Stimulated activated naive CD8-positive, alpha-beta T cell treated with anti-CD3 and anti-CD28 coated beads, Interleukin-15, Interleukin-2, amounts not matched to agents 100 U/mL and 50 U/mL, for 24 hours (primary cell): ENCODE data around the gene TSPAN33.
"Not testable (repeated sequence)": the region's sequence is repeated elsewhere in the genome, so short reads cannot be mapped to it uniquely, and the experiment has no call there.

Experiments
- ATAC-seq: fragments of 150-1000 bp; cut with Tn5 transposase; one replicate; pipeline ENCODE4 v1.10.0; 2021
- DNase-seq: peaks from one replicate; pipeline ENCODE4 v3.0.0; 2021

Gene TSPAN33

DNA sequence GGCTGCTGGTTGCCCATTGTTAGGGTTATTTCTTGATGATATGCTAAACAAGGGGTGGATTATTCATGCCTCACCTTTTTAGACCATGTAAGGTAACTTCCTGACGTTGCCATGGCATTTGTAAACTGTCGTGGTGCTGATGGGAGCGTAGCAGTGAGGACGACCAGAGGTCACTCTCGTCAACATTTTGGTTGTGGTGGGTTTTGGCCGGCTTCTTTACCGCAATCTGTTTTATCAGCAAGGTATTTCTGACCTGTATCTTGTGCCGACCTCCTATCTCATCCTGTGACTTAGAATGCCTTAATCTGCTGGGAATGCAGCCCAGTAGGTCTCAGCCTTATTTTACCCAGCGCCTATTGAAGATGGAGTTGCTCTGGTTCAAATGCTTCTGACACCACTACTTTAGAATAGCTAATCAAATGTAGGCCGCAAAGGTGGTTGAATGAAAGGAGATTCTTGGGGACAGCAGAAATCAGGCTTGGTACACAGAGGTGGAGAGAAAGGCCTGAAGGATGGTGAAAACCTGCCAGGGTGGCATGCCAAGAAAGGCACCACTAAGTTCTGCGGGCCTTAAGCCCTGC is 26.0 kb downstream of the TSPAN33 start:
- ATAC-seq (no peak), DNase-seq (no peak)

DNA sequence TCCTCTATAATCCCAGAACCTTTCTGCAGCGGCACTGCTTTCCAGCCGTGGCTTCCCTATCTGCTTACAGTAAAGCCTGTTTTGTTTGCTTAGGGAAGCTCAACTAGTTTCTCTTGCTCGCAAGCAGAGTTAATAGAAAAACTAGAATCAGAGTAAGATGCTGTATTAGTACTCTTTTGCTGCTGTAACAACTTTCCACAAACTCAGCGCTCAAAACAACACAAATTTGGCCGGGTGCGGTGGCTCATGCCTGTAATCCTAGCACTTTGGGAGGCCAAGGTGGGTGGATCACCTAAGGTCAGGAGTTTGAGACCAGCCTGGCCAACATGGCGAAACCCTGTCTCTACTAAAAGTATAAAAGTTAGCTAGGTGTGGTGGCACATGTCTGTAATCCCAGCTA is 29.4 kb downstream of the TSPAN33 start:
- DNase-seq, ATAC-seq: not testable (repeated sequence)

DNA sequence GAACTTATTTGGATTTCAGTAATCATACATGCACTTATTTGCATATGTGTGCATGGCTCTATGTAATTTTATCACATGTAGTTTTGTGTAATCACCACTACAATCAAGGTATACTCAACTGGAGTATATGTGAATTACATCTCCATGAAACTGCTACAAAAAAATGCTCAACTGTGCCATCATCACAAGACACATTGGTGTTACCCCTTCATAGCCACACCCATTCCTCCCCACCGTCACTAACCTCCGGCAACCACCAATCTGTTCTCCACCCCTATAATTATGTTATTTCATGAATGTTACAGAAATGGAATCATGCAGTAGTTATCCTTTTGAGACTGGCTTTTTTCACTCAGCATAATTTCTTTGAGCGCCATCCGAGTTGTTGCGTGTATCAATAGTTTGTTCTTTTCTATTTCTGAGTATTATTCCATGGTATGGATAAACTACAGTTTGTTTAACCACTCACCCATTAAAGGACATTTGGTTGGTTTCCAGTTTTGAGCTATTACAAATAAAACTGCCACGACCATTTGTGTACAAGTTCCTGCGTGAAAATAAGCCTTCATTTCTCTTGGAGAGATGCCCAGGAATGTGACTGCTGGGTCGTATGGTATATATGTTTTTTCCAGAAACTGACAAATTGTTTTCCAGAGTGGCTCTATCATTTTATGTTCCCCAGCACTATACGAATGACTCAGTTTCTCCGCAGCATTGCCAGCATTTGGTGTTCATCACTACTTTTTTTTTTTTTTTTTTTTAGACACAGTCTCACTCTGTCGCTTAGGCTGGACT is 32.6 kb downstream of the TSPAN33 start:
- no peak for ATAC-seq
- no peak for DNase-seq

DNA sequence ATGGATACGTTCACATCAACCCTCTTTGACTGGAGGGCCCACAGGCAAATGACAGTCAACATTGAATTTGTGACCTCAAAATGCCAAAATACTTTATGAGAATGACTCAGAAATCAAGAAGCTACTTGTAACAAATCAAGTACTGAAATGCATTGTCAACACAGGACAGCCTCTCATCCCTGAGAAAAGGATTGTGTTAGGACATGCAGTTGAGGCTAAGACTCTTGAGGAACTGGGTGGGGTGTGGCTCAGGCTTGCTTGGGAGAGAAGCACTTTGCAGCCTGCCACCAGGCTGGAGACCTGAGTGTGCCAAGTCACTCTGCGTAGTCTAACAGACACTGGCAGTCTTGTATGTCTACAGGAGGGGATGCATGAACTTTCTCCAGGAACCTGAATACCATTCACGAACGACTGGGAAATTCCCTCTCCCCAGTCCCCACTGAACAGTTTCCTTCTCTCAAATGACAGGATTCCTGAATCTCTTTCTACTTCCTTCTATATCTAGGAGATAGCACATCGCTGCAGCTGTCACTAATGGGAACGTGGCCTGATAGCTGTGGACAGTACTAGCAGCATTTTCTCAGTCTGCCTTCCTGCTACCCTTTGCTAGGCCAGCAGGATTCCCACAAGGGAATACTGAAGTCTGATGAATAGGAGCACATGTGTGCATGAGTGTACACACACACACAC is 40.6 kb downstream of the TSPAN33 start:
- no peak for ATAC-seq

DNA sequence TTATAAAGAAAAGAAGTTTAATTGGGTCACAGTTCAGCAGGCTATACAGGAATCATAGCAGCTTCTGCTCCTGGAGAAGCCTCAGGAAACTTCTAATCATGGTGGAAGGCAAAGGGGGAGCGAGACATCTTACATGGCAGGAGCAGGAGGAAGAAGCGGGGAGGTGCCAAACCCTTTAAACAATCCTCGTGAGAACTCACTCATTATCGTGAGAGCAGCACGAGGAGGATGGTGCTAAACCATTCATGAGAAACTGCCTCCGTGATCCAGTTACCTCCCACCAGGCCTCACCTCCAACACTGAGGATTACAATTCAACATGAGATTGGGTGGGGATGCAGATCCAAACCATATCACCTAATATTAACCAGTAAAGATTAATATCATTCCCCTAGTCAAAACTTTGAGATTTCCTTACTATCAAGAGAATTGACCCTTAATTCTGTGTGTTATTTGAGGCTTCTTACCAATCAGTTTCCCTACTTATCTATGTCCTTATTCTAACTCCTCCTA is 42.3 kb downstream of the TSPAN33 start:
- DNase-seq (no peak), ATAC-seq (no peak)

More for the DNA sequence above, 40.6 kb downstream of the TSPAN33 start:
- DNase-seq: no peak

DNA sequence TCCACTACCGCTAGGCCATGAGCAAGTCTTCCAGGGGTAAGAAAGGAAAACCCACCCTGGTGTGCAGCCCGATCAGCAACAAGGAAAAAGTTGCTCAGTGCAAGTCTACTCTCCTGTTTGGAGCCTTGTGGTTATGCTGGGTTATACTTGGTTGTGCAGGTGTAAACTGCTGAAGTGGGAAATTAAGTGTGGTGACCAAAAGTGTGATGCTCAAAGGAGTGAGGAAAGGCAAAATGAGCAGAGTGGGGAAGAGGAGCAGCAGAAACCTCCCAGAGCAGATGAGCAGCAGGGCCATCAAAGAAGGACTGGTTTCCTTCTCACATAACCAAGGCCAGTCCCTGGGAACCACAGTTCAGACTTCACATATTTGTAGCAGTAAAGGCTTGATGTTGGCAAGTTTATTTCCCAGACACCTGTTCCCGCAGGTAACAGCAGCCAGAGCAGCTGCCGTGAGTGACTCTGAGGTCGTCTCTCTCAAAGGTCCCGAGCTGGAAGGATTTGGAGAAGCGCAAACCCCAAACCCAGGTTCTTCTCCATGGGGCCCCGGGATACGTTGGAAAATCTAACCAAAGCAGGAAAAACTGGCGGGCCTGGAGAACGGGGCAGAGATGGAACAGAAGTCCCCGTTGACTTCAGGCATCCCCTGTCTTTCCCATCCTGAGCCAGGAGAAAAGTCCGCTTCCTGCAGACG is 43.3 kb downstream of the TSPAN33 start:
- DNase-seq (no peak), ATAC-seq (no peak)

DNA sequence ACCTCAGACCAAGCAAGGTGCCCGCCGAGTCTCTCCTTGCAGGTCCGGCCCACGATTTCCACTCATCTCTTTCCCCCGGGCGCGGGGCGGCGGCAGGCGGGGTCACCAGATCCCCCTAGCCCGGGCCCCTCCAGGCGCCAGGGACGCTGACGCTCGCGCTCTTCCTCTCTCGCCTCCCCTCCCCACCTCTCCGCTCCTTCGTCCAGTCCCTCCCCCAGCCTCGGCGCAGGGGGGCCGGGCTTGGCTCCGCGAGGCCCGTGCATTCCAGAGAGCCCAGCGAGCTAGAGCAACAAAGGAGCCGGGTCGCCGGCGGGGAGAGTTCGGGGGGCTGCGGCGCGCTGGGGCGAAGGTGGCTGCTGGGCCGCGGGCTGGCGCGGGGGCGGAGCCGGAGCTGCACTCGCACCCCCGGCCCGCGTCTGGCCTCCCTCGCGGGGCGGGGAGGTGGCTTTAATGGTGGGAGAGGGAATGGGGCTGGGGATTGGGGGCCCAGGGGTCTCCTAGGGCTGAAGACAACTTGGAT is 43.9 kb downstream of the TSPAN33 start, which contains the start of gene SMO:
TSS of gene SMO (plus strand) at position 262 of the 520 bp plus-strand sequence. CDS start 519 bp downstream, outside the sequence.
- peak; percentile 51 for ATAC-seq

DNA sequence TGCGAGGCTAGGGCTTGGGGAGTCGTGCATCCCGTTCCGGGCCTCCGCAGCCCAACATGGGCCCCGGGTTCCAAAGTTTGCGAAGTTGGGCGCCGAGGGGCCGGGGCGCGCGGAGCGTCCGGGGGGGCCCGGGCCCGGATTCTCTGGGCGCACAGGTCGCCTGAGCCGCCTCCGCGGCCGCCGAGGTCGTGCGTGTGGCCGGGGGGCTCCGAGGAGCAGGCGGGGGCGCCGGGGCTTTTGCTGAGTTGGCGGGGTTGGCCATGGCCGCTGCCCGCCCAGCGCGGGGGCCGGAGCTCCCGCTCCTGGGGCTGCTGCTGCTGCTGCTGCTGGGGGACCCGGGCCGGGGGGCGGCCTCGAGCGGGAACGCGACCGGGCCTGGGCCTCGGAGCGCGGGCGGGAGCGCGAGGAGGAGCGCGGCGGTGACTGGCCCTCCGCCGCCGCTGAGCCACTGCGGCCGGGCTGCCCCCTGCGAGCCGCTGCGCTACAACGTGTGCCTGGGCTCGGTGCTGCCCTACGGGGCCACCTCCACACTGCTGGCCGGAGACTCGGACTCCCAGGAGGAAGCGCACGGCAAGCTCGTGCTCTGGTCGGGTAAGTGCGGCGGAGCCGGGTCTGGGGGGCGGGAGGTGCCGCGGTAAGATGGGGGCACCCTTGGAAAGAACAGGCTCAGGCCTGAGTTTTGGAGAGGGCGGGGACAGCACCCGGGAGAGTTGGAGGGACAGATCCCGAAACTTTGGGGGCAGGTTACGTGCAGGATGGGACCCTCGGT is 44.6 kb downstream of the TSPAN33 start:
- DNase-seq: no peak
- peak; percentile 42 for ATAC-seq

More for the DNA sequence above, 43.9 kb downstream of the TSPAN33 start, which contains the start of gene SMO:
- DNase-seq: peak; percentile 28

DNA sequence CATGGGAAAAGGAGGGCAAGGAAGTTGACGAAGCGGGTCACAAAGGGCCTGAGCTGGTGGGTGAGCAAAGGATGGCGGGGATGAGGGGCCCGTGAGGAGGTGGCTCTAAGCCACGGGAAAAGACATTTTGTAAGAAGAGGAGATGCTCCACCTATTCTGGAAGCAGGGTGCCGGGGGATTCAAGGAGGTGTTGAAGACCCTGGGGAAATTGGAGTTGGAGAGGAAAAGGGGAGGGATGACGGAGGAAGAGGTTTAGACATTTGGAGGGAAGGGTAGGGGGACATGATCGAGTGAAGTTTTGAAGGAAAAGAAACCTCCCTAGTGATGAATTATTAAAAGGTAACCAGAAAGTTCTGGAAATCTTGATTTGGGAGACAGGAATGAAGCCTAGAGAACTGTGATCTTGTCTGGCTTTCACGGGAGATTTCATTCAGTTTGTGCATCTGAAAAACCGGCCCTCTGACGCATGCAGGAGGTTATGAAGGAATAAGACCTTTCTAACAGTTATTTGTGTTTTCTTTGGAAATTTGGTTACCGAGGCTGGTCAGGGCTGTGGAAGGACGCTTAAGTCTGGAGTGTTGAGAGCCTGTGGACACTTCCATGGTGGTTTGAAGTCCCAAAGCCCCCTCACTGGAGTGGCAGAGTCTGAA is 45.3 kb downstream of the TSPAN33 start:
- ATAC-seq (no peak), DNase-seq (no peak)

DNA sequence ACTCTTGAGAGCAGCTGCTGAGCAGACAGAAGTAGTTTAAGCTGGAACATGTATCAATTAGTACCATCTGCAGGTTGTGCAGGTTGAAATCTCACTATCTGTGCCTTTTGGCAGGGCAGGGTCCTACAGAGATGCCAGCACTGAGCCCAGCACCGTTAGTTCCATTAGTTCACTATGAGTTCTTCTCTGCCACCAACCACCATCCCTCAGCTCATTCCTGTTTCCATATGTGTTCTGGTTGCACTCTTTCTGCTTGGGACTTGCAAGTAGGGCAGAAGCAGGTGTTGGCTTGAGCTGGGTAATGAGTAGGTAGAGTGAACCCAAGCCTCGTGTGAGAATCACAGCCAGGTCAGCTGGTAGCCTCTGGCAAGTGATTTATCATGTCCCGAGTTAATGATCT is 46.8 kb downstream of the TSPAN33 start:
- ATAC-seq (no peak), DNase-seq (no peak)

DNA sequence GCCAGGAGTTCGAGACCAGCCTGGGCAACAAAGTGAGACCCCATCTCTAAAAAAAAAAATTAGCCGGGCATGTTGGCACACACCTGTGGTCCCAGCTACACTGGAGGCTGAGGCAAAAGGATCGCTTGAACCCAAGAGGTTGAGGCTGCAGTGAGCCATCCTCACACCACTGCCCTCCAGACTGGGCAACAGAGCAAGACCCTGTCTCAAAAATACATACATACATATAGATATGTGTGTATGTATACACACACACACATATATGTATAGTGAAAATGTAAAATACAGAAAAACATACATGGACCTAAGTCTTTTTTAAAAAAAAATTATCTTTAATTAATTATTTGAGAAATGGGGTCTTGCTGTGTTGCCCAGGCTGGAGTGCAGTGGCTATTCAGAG is 49.4 kb downstream of the TSPAN33 start:
- no peak for DNase-seq
- ATAC-seq: no peak

DNA sequence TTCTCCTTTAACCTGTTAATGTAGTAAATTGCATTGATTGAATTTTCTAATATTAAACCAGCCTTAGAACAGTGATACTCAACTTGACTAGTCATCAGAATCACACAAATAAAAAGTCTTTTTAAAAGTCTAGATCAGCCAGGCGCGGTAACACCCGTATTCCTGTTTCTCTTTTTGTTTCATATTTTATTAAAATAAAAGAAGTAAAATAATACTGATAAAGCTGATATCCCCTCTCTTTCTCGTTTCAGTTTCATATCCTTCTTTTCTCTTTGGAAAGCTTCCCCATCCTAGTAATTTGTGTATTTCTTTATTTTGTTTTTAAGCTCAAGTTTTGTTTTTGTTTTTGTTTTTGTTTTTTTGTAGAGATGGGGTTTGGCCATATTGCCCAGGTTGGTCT is 53.3 kb downstream of the TSPAN33 start:
- DNase-seq (no peak), ATAC-seq (no peak)

DNA sequence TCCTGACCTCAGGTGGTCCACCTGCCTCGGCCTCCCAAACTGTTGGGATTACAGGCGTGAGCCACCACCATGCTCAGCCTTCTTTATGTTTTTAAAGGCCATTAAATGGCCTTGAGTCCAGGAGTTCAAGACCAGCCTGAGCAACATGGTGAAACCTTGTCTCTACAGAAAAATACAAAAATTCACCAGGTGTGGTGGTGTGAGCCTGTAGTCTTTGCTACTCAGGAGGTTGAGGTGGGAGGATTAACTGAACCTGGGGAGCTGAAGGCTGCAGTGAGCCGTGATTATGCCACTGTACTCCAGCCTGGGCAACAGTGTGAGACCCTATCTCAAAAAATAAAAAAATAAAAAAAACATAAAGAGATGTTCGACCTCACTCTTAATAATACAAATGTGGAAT is 54.9 kb downstream of the TSPAN33 start:
- ATAC-seq: no peak

DNA sequence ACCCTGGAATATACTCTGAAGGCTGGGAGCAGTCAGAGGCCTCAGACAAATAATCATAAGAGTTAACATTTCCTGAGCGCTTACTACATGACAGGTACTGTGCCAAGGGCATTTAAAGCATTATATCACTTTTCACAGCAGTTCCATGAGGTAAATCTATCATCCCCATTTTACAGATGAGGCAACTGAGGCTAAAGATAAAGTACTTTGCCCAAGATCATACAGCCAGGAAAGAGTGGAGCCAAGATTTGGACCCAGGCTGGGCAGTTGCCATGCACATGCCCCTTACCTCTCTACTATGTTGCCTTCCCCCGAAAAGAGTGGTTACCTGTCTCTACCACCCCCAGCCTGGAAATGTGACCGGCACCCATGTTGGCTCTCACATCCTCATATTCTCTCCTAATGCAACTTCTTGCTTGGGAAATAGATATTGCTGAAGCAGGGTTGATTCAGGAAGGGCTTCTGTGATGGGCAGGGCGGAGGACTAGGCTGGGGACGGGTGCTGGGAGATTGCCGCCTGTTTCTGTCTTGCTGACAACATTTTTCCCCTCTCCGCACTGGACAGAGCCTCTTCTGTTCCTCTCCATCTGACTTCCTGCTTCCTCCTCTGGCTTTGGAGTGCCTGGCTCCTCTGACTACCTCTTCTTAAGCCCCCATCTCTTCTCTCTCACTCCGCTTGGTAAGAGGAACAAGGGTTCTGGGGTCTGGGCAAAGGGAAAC is 57.7 kb downstream of the TSPAN33 start:
- no peak for DNase-seq
- no peak for ATAC-seq

More for the DNA sequence above, 54.9 kb downstream of the TSPAN33 start:
- DNase-seq: no peak

DNA sequence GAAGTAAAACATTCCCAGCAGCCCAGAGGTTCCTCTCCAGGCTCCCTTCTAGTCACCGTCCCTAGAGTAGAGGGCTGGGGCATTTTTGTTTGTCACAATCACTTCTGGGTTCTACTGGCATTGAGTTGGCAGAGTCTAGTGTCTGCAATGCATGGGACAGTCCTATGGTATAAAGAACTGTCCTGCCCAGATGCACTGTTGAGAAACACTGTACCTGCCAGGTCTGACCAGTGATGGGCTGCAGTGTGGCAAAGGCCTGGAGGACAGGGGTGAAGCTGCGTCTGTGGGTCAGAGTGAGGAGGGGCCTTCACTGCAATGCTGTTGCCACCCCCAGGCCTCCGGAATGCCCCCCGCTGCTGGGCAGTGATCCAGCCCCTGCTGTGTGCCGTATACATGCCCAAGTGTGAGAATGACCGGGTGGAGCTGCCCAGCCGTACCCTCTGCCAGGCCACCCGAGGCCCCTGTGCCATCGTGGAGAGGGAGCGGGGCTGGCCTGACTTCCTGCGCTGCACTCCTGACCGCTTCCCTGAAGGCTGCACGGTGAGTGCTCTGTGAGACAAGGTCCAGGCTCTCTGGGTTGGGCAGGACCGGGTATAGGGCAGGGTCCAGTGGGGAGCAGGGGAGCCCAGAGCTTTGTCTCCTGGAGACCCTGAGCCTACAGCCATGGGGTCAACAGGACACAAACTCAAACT is 58.7 kb downstream of the TSPAN33 start:
- ATAC-seq: no peak

DNA sequence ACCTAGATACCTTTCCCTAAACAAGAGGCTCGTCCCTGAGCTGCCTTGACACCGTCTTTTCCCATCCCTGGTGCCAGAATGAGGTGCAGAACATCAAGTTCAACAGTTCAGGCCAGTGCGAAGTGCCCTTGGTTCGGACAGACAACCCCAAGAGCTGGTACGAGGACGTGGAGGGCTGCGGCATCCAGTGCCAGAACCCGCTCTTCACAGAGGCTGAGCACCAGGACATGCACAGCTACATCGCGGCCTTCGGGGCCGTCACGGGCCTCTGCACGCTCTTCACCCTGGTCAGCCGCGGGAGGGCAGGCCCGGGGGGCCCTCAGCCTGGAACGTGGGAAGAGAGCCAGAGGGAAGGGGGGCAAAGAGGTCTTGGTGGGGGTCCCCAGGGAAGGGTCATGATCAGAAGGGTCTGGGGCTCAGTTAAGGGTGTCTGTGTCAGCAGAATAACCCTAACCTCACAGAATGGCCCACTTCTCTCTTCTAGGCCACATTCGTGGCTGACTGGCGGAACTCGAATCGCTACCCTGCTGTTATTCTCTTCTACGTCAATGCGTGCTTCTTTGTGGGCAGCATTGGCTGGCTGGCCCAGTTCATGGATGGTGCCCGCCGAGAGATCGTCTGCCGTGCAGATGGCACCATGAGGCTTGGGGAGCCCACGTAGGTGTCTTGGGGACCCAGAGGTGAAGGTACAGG is 60.8 kb downstream of the TSPAN33 start:
- DNase-seq: no peak
- no peak for ATAC-seq

More for the DNA sequence above, 58.7 kb downstream of the TSPAN33 start:
- no peak for DNase-seq

DNA sequence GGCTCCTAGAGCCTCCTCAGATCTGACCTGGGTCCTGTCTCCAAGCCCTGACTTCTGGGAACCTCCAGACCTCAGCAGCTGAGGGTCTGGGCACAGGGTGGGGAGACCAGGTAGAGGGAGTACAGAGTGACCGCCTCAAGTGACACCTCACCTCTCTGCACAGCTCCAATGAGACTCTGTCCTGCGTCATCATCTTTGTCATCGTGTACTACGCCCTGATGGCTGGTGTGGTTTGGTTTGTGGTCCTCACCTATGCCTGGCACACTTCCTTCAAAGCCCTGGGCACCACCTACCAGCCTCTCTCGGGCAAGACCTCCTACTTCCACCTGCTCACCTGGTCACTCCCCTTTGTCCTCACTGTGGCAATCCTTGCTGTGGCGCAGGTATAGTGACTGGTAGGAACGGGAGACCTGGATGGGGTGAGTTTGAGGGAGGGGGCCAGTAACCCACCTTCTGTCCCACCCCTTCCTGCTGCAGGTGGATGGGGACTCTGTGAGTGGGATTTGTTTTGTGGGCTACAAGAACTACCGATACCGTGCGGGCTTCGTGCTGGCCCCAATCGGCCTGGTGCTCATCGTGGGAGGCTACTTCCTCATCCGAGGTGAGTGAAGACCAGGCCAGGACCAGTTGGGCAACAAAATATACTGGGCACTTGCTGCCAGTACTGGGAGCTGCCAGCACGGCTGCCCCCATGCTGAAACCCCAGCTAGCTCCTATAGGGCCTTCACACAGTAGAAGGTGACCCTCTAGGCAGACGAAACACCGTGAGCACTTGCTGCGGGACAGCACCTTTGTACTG is 61.7 kb downstream of the TSPAN33 start:
- ATAC-seq (no peak), DNase-seq (no peak)

DNA sequence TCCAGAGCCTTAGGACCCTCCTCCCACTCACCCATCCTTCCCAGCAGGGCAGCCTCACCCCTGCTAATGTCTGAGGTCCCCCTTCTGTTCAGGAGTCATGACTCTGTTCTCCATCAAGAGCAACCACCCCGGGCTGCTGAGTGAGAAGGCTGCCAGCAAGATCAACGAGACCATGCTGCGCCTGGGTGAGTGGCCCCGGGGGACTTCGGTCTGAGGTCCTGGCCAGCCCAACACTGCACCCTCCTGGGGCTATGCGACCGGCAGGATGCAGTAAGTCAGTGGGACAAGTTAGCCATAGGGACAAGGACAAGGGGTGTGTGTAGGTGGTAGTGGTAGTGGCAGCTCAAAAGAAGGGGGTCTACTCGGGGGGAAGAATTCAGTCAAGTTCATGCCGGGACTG is 64.2 kb downstream of the TSPAN33 start:
- ATAC-seq (no peak), DNase-seq (no peak)
